Activated CD4-positive, alpha-beta T cell treated with anti-CD3 and anti-CD28 coated beads, Interleukin-2, amount 50 U/mL, for 24 hours (primary cell): Measurements from ENCODE around the gene TBC1D25.
"Not testable (repeated sequence)": the region's sequence is repeated elsewhere in the genome, so short reads cannot be mapped to it uniquely, and the experiment has no call there.

Experiments
- DNase-seq, 2 donors: peaks; one replicate each; pipeline ENCODE4 v3.0.0-alpha.2; 2020; ENCODE audit warnings: low read depth in 1 of 2, low spot score in 1 of 2

Gene TBC1D25

DNA sequence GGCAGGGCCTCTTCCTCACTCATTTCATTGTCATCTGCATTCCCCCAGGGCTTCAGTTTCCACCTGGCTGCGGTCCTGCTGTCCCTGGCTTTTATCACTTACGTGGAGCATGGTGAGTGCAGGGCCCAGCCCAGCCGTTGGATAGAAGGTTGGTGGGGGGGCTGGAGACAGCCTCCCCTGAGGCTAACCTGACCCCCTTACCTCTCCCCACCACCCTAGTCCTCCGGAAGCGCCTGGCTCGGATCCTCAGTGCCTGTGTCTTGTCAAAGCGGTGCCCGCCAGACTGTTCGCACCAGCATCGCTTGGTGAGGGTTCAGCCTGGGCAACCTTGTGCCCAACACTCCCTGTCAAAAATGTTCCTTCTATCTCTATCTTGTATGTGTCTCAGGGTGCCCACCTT is 23.7 kb upstream of the TBC1D25 start:
- no peak for DNase-seq

DNA sequence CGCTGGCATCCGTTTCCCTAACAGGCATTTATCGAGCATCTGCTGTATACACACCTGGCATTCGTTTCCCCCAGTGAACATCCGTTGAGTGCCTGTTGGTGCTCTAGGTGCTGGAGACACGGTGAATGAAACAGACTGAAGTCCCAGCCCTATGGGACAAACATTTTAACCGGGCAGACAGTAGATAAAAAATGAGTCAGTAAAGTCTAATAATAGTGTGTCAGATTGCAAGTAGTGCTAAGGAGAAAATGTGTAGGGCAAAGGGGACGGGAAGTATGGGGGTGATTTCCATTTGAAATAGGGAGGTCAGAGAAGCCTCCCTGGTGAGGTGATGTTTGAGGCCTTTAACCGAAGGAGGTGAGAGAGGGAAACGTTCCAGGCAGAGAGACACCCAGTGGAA is 23.2 kb upstream of the TBC1D25 start:
- DNase-seq = no peak

DNA sequence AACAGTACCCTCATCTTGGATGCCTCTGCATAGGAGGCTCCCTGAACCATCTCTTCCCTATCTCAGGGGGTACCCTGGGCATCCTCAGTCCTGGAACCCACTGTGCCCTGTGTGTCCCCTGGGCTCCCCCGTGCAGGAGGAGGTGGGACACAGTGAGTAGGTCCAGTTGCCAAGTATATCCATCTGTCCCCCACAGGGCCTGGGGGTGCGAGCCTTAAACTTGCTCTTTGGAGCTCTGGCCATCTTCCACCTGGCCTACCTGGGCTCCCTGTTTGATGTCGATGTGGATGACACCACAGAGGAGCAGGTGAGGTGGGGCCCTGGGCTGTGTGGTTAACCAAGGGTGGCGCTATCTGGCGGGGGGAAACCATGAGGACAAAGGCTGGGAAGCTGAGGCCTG is 22.5 kb upstream of the TBC1D25 start:
- no peak for DNase-seq

DNA sequence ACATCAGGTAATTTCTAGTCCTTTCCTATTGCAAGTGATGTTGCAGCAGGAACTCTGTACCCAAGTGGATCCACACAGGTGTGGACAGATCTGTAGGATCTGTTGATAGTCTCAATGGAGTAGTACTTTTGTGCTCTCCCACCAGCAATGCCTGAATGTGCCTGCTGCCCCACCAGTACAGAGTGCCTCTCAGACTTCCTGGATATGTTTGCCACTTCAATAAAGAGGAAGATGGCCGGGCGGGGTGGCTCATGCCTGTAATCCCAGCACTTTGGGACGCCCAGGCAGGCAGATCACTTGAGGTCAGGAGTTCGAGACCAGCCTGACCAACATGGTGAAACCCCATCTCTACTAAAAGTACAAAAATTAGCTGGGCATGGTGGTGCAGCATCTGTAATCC is 20.0 kb upstream of the TBC1D25 start:
- DNase-seq = not testable (repeated sequence)

DNA sequence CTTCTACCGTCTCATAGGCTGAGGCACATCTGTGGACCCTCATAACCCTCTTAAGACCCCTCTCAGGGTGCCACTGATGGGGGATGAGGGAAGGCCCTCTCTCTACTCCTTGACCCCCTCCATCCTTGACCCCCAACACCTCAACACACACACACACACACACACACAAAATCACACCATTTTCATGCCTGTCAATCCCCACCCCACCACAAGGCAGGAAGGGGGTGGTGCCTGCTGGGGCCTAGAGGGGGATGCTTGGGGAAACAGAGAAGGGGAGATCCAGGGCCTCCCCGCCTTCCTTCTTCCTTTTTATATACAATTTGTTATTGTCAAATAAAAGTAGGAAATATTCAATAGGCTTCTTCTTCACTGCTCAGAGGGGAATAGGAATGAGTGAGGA is 19.1 kb upstream of the TBC1D25 start:
- no peak for DNase-seq

DNA sequence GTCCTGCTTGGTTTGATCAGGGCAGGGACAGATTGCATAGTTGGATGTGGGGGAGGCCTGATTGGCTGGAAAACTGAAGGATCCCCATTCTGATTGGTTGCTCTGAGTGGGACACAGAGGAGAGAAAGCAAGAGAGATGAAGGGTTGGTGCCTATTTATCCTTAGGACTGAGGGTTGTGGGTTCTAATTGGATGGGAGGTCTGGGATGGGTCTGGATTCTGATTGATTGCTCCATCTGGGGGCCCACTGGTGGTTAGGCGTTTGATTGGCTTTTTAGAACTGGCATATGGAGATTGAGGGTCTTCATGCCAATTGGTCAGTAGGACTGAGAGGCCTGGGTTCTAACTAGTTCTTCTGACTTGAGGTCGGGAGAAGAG is 18.6 kb upstream of the TBC1D25 start:
- no peak for DNase-seq

DNA sequence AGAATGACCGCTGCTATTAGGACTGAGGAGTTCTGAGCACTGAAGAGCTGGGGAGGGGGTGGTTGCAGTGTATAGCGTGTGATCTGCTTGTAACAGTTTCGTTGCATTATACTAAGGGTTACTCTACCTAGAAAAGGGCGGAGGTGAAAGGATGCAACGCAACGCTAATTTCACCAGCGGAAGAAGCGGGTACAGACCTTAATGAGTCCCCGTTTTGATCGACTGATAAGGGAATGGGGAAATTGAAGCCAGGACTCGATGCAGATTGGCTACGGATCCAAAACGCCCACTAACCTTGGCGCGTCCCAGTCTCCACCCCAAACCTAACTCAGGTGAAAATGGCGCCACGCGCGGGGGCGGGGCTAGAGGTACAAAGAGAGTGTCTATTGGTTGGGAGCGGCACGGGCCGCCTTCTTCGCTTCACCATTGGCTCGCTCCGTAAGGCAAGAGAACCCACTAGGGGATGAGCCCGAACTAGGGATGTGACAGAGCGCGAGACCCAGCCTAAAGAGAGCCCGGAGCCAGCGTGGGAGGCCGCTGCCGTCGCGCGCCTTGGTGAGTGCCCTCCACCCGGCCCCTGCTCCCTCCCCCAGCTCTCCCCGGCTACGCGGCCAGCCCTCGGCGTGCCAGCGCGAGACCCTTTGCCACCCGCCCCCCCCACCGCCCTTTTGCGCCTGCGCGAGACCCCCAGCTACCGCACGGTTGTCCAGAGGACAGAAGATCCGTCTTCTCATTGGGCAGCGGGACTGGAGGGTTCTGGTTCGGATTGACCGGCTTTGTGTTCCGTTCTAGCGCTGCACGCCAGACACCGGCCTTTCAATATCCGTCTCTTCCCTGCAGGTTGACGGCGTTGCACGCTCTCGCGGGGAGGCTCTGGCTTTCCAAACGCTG is 17.9 kb upstream of the TBC1D25 start, which contains the start of gene EBP:
Gene EBP (plus strand): TSS at position 456 of the 891 bp plus-strand sequence. CDS start 1,964 bp downstream, outside the sequence.
- peak; percentile 80 to 93 for DNase-seq

DNA sequence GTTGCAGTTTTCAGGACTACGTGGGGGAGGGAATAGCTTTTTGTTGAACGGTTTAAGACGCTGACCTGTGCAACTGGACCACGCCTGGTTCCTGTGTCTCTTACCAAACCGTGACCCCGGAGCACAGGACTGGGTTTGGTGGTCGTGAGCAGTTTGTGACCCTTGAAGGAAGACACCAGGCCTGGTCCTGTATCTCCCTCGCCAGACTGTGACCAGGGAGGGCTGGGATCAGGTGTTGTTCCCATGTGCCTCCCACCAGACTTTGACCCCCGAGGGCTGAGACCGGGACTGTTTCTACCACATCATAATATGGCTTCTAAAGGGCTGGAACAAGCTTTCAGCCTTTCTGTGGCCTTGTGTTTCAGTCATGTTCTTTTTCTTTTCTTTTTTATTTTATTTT is 17.2 kb upstream of the TBC1D25 start:
- no peak for DNase-seq

DNA sequence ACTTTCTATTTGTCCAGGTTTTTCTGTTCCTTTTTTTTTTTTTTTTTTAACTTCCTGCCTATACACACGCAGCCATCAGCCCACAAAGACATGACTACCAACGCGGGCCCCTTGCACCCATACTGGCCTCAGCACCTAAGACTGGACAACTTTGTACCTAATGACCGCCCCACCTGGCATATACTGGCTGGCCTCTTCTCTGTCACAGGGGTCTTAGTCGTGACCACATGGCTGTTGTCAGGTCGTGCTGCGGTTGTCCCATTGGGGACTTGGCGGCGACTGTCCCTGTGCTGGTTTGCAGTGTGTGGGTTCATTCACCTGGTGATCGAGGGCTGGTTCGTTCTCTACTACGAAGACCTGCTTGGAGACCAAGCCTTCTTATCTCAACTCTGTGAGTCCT is 15.8 kb upstream of the TBC1D25 start:
- no peak for DNase-seq

DNA sequence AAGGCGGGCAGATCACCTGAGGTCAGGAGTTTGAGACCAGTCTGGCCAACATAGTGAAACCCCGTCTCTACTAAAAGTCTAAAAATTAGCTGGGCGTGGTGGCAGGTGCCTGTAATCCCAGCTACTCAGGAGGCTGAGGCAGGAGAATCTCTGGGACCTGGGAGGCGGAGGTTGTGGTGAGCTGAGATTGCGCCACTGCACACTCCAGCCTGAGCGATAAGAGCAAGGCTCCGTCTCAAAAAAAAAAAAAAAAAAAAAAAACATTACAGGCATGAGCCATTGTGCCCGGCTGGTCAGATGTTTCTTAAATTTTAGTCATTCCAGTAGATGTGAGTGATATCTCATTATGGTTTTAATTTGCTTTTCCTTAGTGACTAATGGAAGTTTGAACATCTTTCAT is 13.7 kb upstream of the TBC1D25 start:
- not testable (repeated sequence) for DNase-seq

DNA sequence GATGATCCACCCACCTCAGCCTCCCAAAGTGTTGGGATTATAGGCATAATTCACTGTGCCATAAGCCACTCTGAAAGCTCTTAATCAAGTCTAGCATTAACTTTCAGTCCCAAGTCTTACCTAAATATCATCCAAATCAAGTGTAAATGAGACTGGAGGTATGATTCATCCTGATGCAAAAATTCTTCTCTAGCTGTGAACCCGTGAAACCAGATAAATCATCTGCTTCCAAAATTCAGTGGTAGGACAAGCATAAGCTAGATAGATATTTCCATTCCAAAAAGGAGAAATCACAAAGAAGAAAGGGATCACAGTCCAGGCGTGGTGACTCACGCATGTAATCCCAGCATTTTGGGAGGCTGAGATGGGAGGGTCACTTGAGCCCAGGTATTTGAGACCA is 8.8 kb upstream of the TBC1D25 start:
- DNase-seq = no peak

DNA sequence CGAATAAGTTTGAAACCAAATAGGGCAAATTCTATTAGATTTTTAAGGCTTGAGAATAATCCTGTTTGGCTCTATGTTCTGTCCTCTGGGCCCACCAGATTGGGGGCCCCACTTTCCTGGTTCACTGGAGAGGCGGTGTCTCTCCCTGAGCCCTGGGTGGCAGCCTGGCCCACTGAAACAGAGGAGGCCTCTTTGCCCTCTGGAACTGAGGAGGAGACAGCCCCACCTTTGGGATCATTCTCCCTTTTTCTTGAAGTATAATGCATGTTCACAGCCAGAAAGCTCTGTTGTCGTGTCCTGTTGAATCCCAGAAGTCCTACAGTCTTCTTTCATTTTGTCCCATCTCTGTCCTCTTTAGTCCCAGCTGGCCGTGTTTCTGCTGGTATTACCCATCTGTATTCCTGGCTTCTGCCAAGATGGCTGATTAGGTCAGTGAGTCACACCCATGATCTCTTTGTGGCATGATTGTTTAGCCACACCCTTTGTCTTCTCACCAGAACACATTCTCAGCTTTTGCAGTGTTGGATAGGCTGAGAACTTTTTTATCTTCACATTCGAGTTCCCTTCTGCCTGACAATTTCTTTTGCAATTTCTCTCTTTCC is 8.1 kb upstream of the TBC1D25 start:
- no peak for DNase-seq

DNA sequence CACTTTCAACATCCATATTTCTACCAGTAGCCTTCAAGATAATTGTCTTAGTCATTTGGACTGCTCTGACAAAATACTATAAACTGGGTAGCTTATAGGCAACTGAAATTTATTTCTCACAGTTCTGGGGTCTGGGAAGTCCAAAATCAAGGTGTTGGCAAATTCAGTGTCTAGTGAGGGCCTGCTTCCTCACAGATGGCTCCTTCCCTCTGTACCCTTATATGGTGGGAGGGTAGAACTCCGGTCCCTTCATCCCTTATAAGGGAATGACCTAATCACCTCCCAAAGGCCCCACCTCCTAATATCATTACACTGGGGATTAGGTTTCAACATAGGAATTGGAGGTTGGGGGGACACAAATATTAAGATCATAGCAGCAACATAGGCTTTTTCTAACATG is 7.4 kb upstream of the TBC1D25 start:
- DNase-seq = no peak

DNA sequence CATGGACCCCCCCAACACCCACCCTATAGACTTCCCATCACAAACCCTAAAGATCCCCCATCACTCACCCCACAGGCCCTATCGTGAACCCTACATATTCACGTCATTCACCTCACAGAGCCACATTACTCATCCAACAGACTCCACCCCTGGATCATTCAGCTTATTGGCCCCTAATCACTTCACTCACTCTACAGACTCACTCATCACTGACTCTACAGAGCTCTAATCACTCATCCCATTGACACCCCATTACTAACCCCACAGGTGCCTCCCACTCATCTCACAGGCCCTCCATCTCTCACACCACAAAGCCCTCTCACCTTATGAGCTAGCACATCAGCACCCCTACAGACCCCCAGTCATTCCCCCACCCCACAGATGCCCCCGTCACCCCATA is 6.3 kb upstream of the TBC1D25 start:
- DNase-seq = no peak

DNA sequence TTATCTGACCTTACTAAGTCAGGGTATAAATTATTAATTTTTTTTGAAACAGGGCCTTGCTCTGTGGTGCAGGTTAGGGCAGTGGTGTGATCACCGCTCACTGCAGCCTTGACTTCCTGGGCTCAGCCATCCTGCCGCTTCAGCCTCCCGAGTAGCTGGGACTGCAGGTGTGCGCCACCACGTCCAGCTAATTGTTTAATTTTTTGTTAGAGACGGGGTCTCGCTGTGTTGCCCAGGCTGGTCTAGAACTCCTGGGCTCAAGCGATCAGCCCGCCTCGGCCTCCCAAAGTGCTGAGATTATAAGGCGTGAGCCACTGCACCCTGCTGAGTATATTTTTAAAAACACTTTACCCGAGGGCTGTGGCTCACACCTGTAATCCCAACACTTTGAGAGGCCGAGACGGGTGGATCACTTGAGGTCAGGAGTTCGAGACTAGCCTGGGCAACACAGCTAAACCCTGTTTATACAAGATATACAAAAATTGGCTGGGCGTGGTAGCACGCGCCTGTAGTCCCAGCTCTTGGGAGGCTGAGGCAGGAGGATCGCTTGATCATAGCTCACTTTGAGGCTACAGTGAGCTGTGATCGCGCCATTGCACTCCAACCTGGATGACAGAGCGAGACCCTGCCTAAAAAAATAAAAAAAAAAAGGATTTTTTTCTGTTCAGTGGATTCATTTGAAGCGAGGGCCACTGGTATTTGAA is 721 bp upstream of the TBC1D25 start:
- no peak for DNase-seq

DNA sequence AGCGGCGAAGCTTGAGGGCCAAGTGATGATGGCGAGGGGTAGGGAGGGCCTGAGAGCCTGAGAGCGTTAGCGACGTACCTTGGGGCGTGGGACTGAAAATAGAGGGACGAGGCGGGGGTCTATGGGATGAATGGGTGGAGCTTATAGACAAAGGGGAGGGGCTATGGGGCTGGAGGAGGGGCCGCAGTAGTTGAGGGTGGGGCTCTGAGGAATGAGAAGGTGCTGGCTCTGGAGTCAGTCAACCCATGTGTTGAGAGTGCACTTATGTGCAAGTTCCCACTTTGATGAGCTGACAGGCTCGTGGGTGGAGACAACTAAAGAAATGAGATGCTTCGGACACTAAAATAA is 488 bp downstream of the TBC1D25 start:
- peak in 1 of 2 donors; percentile 43 for DNase-seq

DNA sequence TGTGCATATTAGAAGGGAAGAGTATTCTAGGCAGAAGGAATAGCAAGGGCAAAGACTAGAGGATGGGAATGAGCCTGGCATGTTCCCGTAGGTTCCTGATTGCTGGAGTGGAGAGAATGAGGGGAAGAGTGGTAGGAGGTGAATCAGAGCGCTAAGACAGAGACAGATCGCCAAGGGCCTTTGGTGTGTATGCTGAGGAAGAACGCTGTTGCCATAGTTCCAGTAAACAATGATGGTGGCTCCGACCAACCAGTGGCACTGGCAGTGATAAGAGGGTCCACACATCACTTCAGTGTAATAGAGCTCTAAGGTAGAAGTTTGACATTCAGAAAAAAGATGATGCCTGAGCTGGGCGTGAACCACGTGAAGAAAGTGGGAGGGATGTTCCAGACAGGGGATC is 966 bp downstream of the TBC1D25 start:
- no peak for DNase-seq

DNA sequence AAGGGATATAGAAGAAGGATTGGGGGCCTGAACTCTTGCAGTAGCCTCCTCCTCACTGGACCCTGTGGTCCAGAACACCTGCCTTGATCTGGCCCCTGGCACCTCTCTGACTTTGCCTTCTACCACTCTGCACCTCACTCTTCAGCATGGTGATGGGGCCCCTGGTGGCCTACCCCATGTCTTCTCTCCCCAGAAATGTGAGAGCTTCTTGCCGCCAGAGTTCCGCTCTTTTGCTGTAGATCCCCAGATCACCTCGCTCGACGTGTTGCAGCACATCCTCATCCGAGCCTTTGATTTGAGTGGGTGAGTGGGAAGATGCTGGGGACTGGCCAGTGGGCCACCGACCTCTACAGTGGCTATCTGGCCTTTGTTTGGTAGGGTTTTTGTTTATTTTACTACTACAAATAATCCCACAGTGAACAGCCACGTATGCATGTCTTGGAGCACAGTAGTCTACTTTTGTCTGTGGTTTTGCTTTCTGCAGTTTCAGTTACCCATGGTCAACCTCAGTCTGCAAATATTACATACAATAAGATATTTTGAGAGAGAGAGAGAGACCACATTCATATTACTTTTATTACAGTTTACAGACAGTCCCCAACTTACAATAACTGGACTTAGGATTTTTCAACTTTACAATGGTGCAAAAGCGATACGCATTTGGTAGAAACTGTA is 1.8 kb downstream of the TBC1D25 start:
- no peak for DNase-seq

DNA sequence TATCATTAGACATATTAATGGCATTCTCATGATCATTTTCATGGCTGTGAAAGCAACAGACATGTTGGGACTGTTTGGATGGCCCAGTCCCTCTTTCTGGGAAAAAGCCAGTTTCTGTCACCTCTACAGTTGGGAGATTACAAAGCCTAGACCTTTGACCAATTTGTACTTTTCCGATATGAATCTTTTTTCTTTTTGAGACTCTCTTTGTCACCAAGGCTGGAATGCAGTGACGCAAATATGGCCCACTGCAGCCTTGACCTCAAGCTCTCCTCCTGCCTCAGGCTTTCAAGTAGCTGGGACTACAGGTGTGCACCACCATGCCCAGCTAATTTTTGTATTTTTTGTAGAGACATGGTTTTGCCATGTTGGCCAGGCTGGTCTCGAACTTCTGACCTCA is 9.4 kb downstream of the TBC1D25 start:
- DNase-seq = no peak

DNA sequence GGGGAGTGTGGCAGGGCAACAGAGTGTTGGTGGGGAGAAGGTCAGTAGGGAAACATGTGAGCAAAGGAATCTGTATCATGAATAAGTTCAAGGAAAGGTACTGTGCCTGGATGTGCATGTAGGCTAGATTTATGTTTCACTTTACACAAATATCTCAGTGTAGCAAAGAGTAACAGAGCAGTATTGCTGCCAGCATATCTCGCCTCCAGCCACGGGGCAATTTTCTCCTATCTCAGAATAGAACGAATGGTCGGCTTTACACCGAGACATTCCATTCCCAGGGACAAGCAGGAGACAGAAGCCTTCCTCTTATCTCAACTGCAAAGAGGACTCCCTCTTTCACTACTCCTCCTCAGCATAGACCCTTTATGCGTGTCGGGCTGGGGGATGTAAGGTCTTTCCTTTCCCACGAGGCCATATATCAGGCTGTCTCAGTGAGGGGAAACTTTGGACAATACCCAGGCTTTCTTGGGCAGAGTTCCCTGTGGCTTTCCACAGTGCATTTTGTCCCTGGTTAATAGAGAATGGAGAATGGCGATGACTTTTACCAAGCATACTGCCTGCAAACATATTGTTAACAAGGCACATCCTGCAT is 16.3 kb downstream of the TBC1D25 start:
- DNase-seq = not testable (repeated sequence)

DNA sequence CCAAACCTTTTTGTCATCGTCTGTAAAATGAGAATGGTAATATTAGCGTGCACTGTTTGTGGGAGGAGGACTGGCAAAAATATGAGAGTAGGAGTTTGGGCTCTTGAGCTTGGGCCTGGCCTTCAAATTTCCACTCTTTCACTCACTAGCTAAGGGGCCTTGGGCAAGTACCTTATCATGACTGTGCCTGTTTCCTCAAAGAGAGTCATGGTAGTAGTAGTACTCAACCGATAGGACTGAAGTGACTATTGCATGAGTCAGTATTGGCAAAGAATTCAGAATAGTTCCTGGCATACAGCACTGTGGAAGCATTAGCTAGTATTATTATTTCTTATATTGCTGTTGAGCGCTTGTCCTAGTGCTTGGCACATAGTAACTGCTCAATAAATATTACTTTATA is 18.8 kb downstream of the TBC1D25 start:
- no peak for DNase-seq
